Muscle layer of colon (tissue), 2 donors: Measurements from ENCODE around the gene KIF26A.

ENCODE experiments used
- H3K27ac ChIP-seq: one replicate; pipeline ENCODE4 v1.7.0; 2013; ENCODE audit warnings: low read depth, mild to moderate bottlenecking, low read length, moderate library complexity
- H3K27me3 ChIP-seq, 2 donors: one replicate each; pipeline ENCODE4 v1.7.0; 2013; ENCODE audit warnings: low read length in 2 of 2, mild to moderate bottlenecking in 2 of 2; ENCODE audit not compliant: insufficient read depth in 2 of 2, control insufficient read depth in 1 of 2
- H3K36me3 ChIP-seq: one replicate; pipeline ENCODE4 v1.7.0; 2013; ENCODE audit warnings: mild to moderate bottlenecking, low read length; ENCODE audit not compliant: insufficient read depth
- H3K4me1 ChIP-seq: one replicate; pipeline ENCODE4 v1.7.0; 2013; ENCODE audit warnings: mild to moderate bottlenecking, low read length; ENCODE audit not compliant: insufficient read depth
- H3K4me3 ChIP-seq, 2 donors: one replicate each; pipeline ENCODE4 v1.7.0; 2013; ENCODE audit warnings: low read length in 2 of 2, low read depth in 1 of 2, mild to moderate bottlenecking in 1 of 2, moderate library complexity in 1 of 2
- H3K9ac ChIP-seq: one replicate; pipeline ENCODE4 v1.7.0; 2013; ENCODE audit warnings: low read length
- H3K9me3 ChIP-seq: one replicate; pipeline ENCODE4 v1.7.0; 2013; ENCODE audit warnings: mild to moderate bottlenecking, low read length
- donor health status: abdominal sarcoma.
- donor health status: Adenocarcinoma of cecum.

Gene KIF26A

GRCh38 chr14:104129556-104129955 lies 8.8 kb upstream of the KIF26A start:
- H3K4me3 ChIP-seq, result no peak overlapping the region
- H3K4me1 ChIP-seq, result no peaks in the 10 kb centered on the region
- H3K27me3 ChIP-seq, result peaks cover 0 to 14% of the 10 kb centered on the region in 2 donors
- no peak overlapping the region for H3K27ac ChIP-seq
- H3K9ac ChIP-seq, result no peak overlapping the region
- peaks cover 6% of the 10 kb centered on the region for H3K9me3 ChIP-seq
- no peaks in the 10 kb centered on the region for H3K36me3 ChIP-seq

GRCh38 chr14:104130974-104131651 lies 7.3 kb upstream of the KIF26A start:
- Histone ChIP-seq H3K27me3 (peaks cover 7 to 28% of the 10 kb centered on the region in 2 donors), H3K9me3 (no peaks in the 10 kb centered on the region)

GRCh38 chr14:104131968-104132732 lies 6.2 kb upstream of the KIF26A start:
- Histone ChIP-seq H3K27ac (no peak overlapping the region), H3K9me3 (no peaks in the 10 kb centered on the region), H3K4me3 (no peak overlapping the region), H3K4me1 (peaks cover 4% of the 10 kb centered on the region), H3K27me3 (peaks cover 13 to 36% of the 10 kb centered on the region in 2 donors), H3K36me3 (no peaks in the 10 kb centered on the region), H3K9ac (no peak overlapping the region)

More at GRCh38 chr14:104130974-104131651, 7.3 kb upstream of the KIF26A start:
- Histone ChIP-seq H3K9ac (no peak overlapping the region), H3K4me1 (no peaks in the 10 kb centered on the region), H3K36me3 (no peaks in the 10 kb centered on the region), H3K4me3 (no peak overlapping the region), H3K27ac (no peak overlapping the region)

GRCh38 chr14:104132981-104133380 lies 5.4 kb upstream of the KIF26A start:
- no peak overlapping the region for H3K9ac ChIP-seq
- H3K36me3 ChIP-seq, result no peaks in the 10 kb centered on the region
- H3K4me3 ChIP-seq, result no peak overlapping the region
- no peak overlapping the region for H3K27ac ChIP-seq
- no peaks in the 10 kb centered on the region for H3K9me3 ChIP-seq
- H3K27me3 ChIP-seq, result peaks cover 13 to 41% of the 10 kb centered on the region in 2 donors
- peaks cover 6% of the 10 kb centered on the region for H3K4me1 ChIP-seq

- Histone ChIP-seq H3K27me3 (peaks cover 13 to 45% of the 10 kb centered on the region in 2 donors), H3K9ac (no peak overlapping the region), H3K36me3 (no peaks in the 10 kb centered on the region), H3K27ac (no peak overlapping the region), H3K4me1 (peaks cover 6% of the 10 kb centered on the region), H3K9me3 (no peaks in the 10 kb centered on the region), H3K4me3 (no peak overlapping the region)
Observed at GRCh38 chr14:104133496-104133895, 4.9 kb upstream of the KIF26A start.

- peaks cover 6% of the 10 kb centered on the region for H3K4me1 ChIP-seq
- H3K27ac ChIP-seq, result no peak overlapping the region
- no peak overlapping the region for H3K9ac ChIP-seq
- no peaks in the 10 kb centered on the region for H3K36me3 ChIP-seq
- H3K4me3 ChIP-seq, result no peak overlapping the region
- H3K9me3 ChIP-seq, result no peaks in the 10 kb centered on the region
- peaks cover 13 to 52% of the 10 kb centered on the region in 2 donors for H3K27me3 ChIP-seq
Observed at GRCh38 chr14:104134061-104134965, 4.1 kb upstream of the KIF26A start.

- Histone ChIP-seq H3K9me3 (no peaks in the 10 kb centered on the region), H3K36me3 (no peaks in the 10 kb centered on the region), H3K27ac (no peak overlapping the region), H3K4me3 (no peak overlapping the region), H3K9ac (no peak overlapping the region), H3K27me3 (peaks cover 13 to 62% of the 10 kb centered on the region in 2 donors), H3K4me1 (peaks cover 6% of the 10 kb centered on the region)
Observed at GRCh38 chr14:104135121-104135903, 3.1 kb upstream of the KIF26A start.

GRCh38 chr14:104135904-104136471 lies 2.4 kb upstream of the KIF26A start:
- Histone ChIP-seq H3K27me3 (peaks cover 13 to 59% of the 10 kb centered on the region in 2 donors), H3K9ac (no peak overlapping the region), H3K4me1 (peaks cover 6% of the 10 kb centered on the region), H3K9me3 (no peaks in the 10 kb centered on the region), H3K36me3 (no peaks in the 10 kb centered on the region), H3K27ac (no peak overlapping the region), H3K4me3 (no peak overlapping the region)

GRCh38 chr14:104136472-104137296 lies 1.7 kb upstream of the KIF26A start:
- no peak overlapping the region for H3K9ac ChIP-seq
- H3K9me3 ChIP-seq, result no peaks in the 10 kb centered on the region
- H3K4me3 ChIP-seq, result no peak overlapping the region
- H3K36me3 ChIP-seq, result no peaks in the 10 kb centered on the region
- H3K27ac ChIP-seq, result no peak overlapping the region
- peaks cover 13 to 57% of the 10 kb centered on the region in 2 donors for H3K27me3 ChIP-seq
- peaks cover 6% of the 10 kb centered on the region for H3K4me1 ChIP-seq
